ENCODE measurements around the gene GABRA6. TPM values are rescaled to one million over a fixed set of nuclear protein-coding genes. Genes with fewer than 3 reads are reported as not detected.

GABRA6 gene
- total and polyA plus RNA-seq, 8 donors = not detected

GRCh38 chr5:161709239-161709638 is 23.7 kb downstream of the GABRA6 start:
- DNase-seq (no peak), ATAC-seq (no peak)
- no peak for TF ChIP-seq CTCF (IDR thresholded peaks at IDR 0.05)
- no peaks in the 10 kb centered on the region for H3K36me3 ChIP-seq
- no peak overlapping the region for H3K27ac ChIP-seq
- no peaks in the 10 kb centered on the region for H3K4me1 ChIP-seq
- no peaks in the 10 kb centered on the region for H3K27me3 ChIP-seq
- H3K4me3 ChIP-seq = no peak overlapping the region
- intact Hi-C loops (cut with DNase I) = no loop called here
- H3K9me3 ChIP-seq = peaks cover 0 to 2% of the 10 kb centered on the region in 2 donors

- no peak for DNase-seq
- no peak overlapping the region for H3K4me3 ChIP-seq
- intact Hi-C loops (cut with DNase I) = no loop called here
- no peaks in the 10 kb centered on the region for H3K27me3 ChIP-seq
- TF ChIP-seq CTCF (IDR thresholded peaks at IDR 0.05) = no peak
- H3K36me3 ChIP-seq = no peaks in the 10 kb centered on the region
- no peaks in the 10 kb centered on the region for H3K4me1 ChIP-seq
- H3K9me3 ChIP-seq = peaks cover 0 to 2% of the 10 kb centered on the region in 2 donors
- no peak overlapping the region for H3K27ac ChIP-seq
- ATAC-seq = no peak
Measured at GRCh38 chr5:161713042-161713441, 27.5 kb downstream of the GABRA6 start.

GRCh38 chr5:161719157-161719556 is 33.6 kb downstream of the GABRA6 start:
- DNase-seq = no peak
- TF ChIP-seq CTCF (IDR thresholded peaks at IDR 0.05) = no peak
- intact Hi-C loops (cut with DNase I) = no loop called here
- H3K27ac ChIP-seq = no peak overlapping the region
- no peaks in the 10 kb centered on the region for H3K36me3 ChIP-seq
- H3K27me3 ChIP-seq = no peaks in the 10 kb centered on the region
- no peaks in the 10 kb centered on the region for H3K4me1 ChIP-seq
- H3K4me3 ChIP-seq = no peak overlapping the region
- no peaks in the 10 kb centered on the region for H3K9me3 ChIP-seq
- no peak for ATAC-seq

GRCh38 chr5:161720460-161720859 is 34.9 kb downstream of the GABRA6 start:
- no peaks in the 10 kb centered on the region for H3K9me3 ChIP-seq
- no peak for ATAC-seq
- H3K27me3 ChIP-seq = no peaks in the 10 kb centered on the region
- no peaks in the 10 kb centered on the region for H3K4me1 ChIP-seq
- no peaks in the 10 kb centered on the region for H3K36me3 ChIP-seq
- no peak for TF ChIP-seq CTCF (IDR thresholded peaks at IDR 0.05)
- intact Hi-C loops (cut with DNase I) = no loop called here
- H3K4me3 ChIP-seq = no peak overlapping the region
- no peak overlapping the region for H3K27ac ChIP-seq
- DNase-seq = no peak

- Histone ChIP-seq H3K4me3 (no peak overlapping the region), H3K9me3 (no peaks in the 10 kb centered on the region), H3K4me1 (no peaks in the 10 kb centered on the region), H3K27ac (no peak overlapping the region), H3K36me3 (no peaks in the 10 kb centered on the region), H3K27me3 (no peaks in the 10 kb centered on the region)
- TF ChIP-seq CTCF (IDR thresholded peaks at IDR 0.05) = no peak
- intact Hi-C loops (cut with DNase I) = no loop called here
- DNase-seq = no peak
- ATAC-seq = no peak
Measured at GRCh38 chr5:161734741-161735140, 49.2 kb downstream of the GABRA6 start.

Data from left lung (tissue), 10 donors.